CD1c-positive myeloid dendritic cell (primary cell): ENCODE measurements around the gene SPINK9.
"Not testable (repeated sequence)": the region's sequence is repeated elsewhere in the genome, so short reads cannot be mapped to it uniquely, and the experiment has no call there.

Source experiments
- DNase-seq: peaks from one replicate; pipeline ENCODE4 v3.0.0-alpha.2; 2016; ENCODE audit errors: extremely low spot score

SPINK9 gene

GRCh38 chr5:148335259-148335658 is at the start of gene SPINK9:
Gene SPINK9, plus strand, starts transcription at chr5:148335559. Its CDS starts 55 bp downstream, at chr5:148335614.
- no peak for DNase-seq

- peak; percentile 10 for DNase-seq
These were observed 44.8 kb upstream of the SPINK9 start for GRCh38 chr5:148290271-148291195.

GRCh38 chr5:148297731-148298130 is 37.6 kb upstream of the SPINK9 start:
- DNase-seq = no peak

GRCh38 chr5:148306446-148306845 is 28.9 kb upstream of the SPINK9 start:
- DNase-seq = no peak

GRCh38 chr5:148309019-148309418 is 26.3 kb upstream of the SPINK9 start:
- DNase-seq = no peak

- DNase-seq = no peak
These were observed 25.6 kb upstream of the SPINK9 start for GRCh38 chr5:148309746-148310145.

GRCh38 chr5:148311484-148311883 is 23.9 kb upstream of the SPINK9 start:
- peak; percentile 8 for DNase-seq

GRCh38 chr5:148312153-148312552 is 23.2 kb upstream of the SPINK9 start, which contains the start of gene SPINK7:
Gene SPINK7, plus strand, starts transcription at chr5:148312423. Its CDS starts 61 bp downstream, at chr5:148312484.
- DNase-seq = no peak

- DNase-seq = no peak
These were observed 21.2 kb upstream of the SPINK9 start for GRCh38 chr5:148314187-148314586.

- DNase-seq = no peak
These were observed 20.6 kb upstream of the SPINK9 start for GRCh38 chr5:148314731-148315130.

- DNase-seq = not testable (repeated sequence)
These were observed 15.1 kb upstream of the SPINK9 start for GRCh38 chr5:148320011-148320963.

GRCh38 chr5:148333262-148333849 is 2.0 kb upstream of the SPINK9 start:
- no peak for DNase-seq

- DNase-seq = peak; percentile 23
These were observed 1.5 kb downstream of the SPINK9 start for GRCh38 chr5:148336704-148337435.

- DNase-seq = no peak
These were observed 7.1 kb downstream of the SPINK9 start for GRCh38 chr5:148342371-148343045.

GRCh38 chr5:148343046-148343407 is 7.7 kb downstream of the SPINK9 start:
- DNase-seq = no peak

- DNase-seq = peak; percentile 38
These were observed 8.5 kb downstream of the SPINK9 start for GRCh38 chr5:148343603-148344487.

- no peak for DNase-seq
These were observed 12.3 kb downstream of the SPINK9 start for GRCh38 chr5:148347706-148348105.

- DNase-seq = no peak
These were observed 17.3 kb downstream of the SPINK9 start for GRCh38 chr5:148352696-148353095.

GRCh38 chr5:148353634-148354033 is 18.3 kb downstream of the SPINK9 start:
- no peak for DNase-seq

GRCh38 chr5:148364343-148364742 is 29.0 kb downstream of the SPINK9 start:
- DNase-seq = no peak
